ENCODE results near the gene FBLN1. TPM values are rescaled to one million over a fixed set of nuclear protein-coding genes. Genes with fewer than 3 reads are reported as not detected.

The FBLN1 gene
- total and polyA plus RNA-seq, 2 donors (not counting 3 experiments of a cell fraction or from before 2014, with no cell fraction given), result 1.2 to 4.0 TPM

- H3K36me3 ChIP-seq (ENCODE audit: control insufficient read depth in 2 of 2, extremely low read depth in 1 of 2, insufficient read depth in 2 of 2, low read length in 2 of 2), result no peaks in the 10 kb centered on the region
- FAIRE-seq (no peak), DNase-seq (ENCODE audit: low read depth, low spot score) (no peak)
- no peaks in the 10 kb centered on the region for H3K27me3 ChIP-seq (ENCODE audit: control insufficient read depth in 2 of 2, insufficient read depth in 2 of 2, low read length in 2 of 2)
- BruUV-seq (replicated peaks), result no TSS peak
- H3K9me1 ChIP-seq (replicated peaks; ENCODE audit: control insufficient read depth, extremely low read depth, insufficient read depth, low read length), result no peaks in the 10 kb centered on the region
- intact Hi-C loops (cut with micrococcal nuclease), result no loop called here
- dilution Hi-C loops (cut with MboI; ENCODE audit: extremely low pct_ligation_motif_present, low sequenced_read_pairs), result no loop called here
- no peaks in the 10 kb centered on the region for H4K20me1 ChIP-seq (replicated peaks; ENCODE audit: control insufficient read depth, extremely low read depth, insufficient read depth, low read length)
- H3K79me2 ChIP-seq (ENCODE audit: control insufficient read depth, insufficient read depth, low read length), result no peaks in the 10 kb centered on the region
- TF ChIP-seq FOS (IDR thresholded peaks at IDR 0.05; ENCODE audit: borderline replicate concordance, insufficient read depth, low read length) (no peak), JUN (IDR thresholded peaks at IDR 0.05; ENCODE audit: borderline replicate concordance, insufficient read depth, insufficient read length, low read depth) (no peak), POLR2AphosphoS5 (IDR thresholded peaks at IDR 0.05; ENCODE audit: insufficient read depth, low read depth, low read length) (no peak), EZH2 (IDR thresholded peaks at IDR 0.05; ENCODE audit: borderline replicate concordance, low read depth, low read length, severe bottlenecking) (no peak), POLR2A (IDR thresholded peaks at IDR 0.05; ENCODE audit: low read depth, low read length) (no peak), CTCF (IDR thresholded peaks at IDR 0.05; ENCODE audit: extremely low read depth in 1 of 2, insufficient read depth in 1 of 2, low read depth in 1 of 2, low read length in 2 of 2) (no peak), MAX (IDR thresholded peaks at IDR 0.05; ENCODE audit: insufficient read depth, insufficient read length) (no peak), MYC (IDR thresholded peaks at IDR 0.05; ENCODE audit: low read depth, low read length) (no peak), GATA2 (IDR thresholded peaks at IDR 0.05; ENCODE audit: insufficient read depth, insufficient read length, low read depth, low read length) (no peak)
- H3K9ac ChIP-seq (replicated peaks; ENCODE audit: extremely low read depth, insufficient read depth, low read length), result no peak overlapping the region
- CTCF ChIA-PET, result interaction anchor here (1.0 kb wide), 1 partner anchor 55 kb away, joined by 3 read pairs; no protein-coding TSS in a partner anchor
- POLR2A ChIA-PET, result no interaction called here
- no peak overlapping the region for H3K4me3 ChIP-seq (replicated peaks in 1 of 3; ENCODE audit: insufficient read depth in 1 of 3, low read depth in 1 of 3, low read length in 3 of 3)
- no peak overlapping the region for H3K4me2 ChIP-seq (ENCODE audit: insufficient read depth, low read length)
- no peaks in the 10 kb centered on the region for H3K4me1 ChIP-seq (ENCODE audit: control insufficient read depth, extremely low read depth, insufficient read depth, low read length)
- no peaks in the 10 kb centered on the region for H3K9me3 ChIP-seq (replicated peaks; ENCODE audit: control insufficient read depth, insufficient read depth, low read length)
- H3K27ac ChIP-seq (ENCODE audit: insufficient read depth, low read depth, low read length), result no peak overlapping the region
- no peak overlapping the region for H2AFZ ChIP-seq (ENCODE audit: low read depth, low read length)
Measured at GRCh38 chr22:45496451-45496941, 6.2 kb upstream of the FBLN1 start.

Measured in endothelial cell of umbilical vein (primary cell).